SW480 (cell line): ENCODE data around the gene PLCB3.

Experiments used
- DNase-seq: peaks from one replicate; pipeline ENCODE4 v3.0.0-alpha.2; 2016; ENCODE audit warnings: low spot score

PLCB3 gene

DNA sequence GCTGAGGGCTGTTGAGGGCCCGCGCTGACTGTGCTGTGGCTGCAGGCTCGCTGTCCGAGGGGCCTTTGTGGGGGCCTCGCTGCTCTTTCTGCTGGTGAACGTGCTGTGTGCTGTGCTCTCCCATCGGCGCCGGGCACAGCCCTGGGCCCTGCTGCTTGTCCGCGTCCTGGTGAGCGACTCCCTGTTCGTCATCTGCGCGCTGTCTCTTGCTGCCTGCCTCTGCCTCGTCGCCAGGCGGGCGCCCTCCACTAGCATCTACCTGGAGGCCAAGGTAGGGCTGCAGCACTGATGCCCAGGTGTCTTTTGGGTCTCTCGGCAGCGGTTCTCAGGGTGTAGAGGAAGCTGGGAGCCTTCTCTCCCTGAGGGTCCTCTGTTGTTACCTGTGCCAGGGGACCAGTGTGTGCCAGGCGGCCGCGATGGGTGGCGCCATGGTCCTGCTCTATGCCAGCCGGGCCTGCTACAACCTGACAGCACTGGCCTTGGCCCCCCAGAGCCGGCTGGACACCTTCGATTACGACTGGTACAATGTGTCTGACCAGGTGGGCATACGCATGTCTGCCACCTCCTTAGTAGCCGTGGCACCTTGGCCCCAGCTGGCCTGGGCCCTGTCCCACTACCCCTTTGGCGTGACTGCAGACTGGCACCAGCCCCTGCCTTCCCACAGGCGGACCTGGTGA, 36.5 kb downstream of the PLCB3 start:
- DNase-seq = no peak

DNA sequence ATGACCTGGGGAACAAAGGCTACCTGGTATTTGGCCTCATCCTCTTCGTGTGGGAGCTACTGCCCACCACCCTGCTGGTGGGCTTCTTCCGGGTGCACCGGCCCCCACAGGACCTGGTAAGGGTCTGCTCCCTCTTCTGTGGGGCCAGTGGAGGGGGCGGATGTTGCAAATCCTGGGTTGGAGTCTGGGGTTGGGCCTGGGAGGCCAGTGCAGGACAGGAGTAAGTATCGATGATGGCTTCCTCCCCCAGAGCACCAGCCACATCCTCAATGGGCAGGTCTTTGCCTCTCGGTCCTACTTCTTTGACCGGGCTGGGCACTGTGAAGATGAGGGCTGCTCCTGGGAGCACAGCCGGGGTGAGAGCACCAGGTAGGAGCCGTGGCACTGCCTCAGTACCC, 37.0 kb downstream of the PLCB3 start:
- no peak for DNase-seq

DNA sequence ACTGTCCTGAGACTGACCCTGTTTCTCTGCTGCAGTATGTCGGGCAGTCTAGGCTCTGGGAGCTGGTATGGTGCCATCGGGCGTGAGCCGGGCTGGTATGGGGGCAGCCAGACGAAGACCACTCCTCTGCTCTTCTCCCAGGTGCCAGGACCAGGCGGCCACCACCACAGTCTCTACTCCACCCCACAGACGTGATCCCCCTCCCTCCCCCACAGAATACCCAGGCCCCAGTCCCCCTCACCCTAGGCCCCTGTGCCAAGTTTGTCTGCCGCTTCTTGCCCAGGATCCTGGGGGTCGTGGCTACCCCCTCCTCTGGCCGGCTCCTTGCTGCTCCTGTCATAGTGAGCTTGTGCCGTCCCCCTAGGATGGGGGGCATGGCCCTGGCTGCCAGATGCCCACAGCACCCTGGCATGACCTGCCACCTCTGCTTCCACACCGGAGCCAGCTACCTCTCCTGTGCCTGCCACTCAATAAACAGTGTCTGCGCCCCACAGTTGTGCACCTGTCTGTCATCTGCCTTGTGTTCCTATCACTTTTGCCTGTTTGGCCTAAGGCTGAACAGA, 37.8 kb downstream of the PLCB3 start:
- DNase-seq = no peak

GRCh38 chr11:64290352-64291261, 39.3 kb downstream of the PLCB3 start:
- DNase-seq = no peak

DNA sequence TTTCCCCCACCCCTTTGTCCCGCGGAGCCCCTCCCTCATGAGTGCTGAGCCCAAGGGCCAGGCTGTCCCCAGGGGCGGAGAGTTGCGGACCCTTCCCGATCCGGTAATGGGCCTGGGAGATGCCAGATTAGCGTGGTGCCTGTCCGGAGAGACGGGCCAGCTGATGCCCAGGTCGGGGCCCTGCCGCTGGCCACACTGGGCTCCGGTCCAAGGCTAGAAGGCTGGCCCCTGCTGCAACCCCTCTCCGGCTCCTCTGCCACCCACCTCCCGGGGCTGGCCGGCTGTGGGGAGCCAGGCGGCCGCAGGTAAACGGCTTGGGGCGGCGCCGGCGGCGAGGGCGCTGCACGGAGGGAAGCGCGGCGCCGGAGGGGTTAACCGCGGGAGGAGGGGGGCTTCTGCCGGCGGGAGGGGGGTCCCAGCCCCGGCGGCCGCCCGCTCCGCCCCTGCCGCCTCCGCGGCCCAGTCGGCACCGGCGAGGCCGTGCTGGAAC, 40.0 kb downstream of the PLCB3 start, which contains the start of gene KCNK4:
TSS of gene KCNK4 (plus strand) at position 41 of the 490 bp plus-strand sequence. CDS start 1,717 bp downstream, outside the sequence.
- no peak for DNase-seq

DNA sequence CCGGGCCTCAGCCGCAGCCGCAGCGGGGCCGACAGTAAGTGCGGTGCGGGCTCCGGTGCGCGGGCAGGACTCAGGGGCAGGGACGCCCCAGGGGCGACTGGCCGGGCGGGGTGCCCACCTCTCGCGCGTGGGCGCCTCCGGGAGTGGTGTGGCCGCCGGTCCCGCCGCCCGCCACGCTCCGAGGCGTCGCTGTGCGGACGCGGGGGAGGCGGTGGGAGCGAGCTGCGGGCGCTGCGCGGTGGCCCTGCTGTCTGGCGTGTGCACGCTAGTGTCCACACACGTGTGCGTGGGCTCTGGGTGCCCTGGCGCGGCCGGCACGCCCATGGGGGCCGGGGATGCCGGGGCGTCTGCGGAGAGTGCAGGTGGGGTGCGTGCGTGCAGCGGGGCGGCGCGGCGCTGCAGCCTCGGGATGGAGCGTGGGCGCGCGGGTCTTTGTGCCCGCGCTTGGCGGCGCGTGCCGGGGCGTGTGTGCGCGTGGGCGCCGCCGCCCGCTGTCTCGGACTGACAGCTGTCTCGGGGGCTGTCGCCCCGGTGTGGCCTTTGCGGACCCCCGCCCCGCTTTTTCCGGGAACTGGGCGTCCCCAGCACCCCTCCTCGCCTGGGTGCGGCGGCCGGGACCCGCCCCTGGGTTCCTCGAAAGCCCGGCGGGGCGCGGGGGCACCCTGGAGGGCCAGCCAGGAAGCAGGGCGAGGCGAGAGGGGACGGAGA, 40.6 kb downstream of the PLCB3 start:
- DNase-seq = no peak

- no peak for DNase-seq
These were observed 41.3 kb downstream of the PLCB3 start for GRCh38 chr11:64292460-64293254.

DNA sequence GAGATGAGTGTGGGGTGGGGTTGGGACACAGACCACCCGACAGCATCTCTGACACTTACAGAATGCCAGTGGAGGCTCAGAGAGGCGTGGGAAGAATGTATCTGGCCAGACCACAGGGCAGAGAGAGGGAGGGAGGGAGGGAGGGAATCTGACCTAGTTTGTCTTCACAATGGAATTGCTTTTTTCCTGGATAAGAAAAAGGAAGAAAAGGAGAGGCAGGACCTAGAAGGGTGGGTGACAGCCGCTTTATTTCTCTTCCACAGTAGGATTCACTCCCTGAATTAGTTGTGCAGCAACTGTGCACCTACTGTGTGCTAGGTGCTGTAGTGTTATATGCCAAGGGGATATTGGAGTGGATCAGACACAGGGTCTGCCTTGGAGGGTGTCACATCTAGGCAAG, 43.4 kb downstream of the PLCB3 start:
- DNase-seq = no peak

- DNase-seq = no peak
These were observed 44.4 kb downstream of the PLCB3 start for GRCh38 chr11:64295760-64296159.

GRCh38 chr11:64296236-64296635, 44.9 kb downstream of the PLCB3 start:
- no peak for DNase-seq

DNA sequence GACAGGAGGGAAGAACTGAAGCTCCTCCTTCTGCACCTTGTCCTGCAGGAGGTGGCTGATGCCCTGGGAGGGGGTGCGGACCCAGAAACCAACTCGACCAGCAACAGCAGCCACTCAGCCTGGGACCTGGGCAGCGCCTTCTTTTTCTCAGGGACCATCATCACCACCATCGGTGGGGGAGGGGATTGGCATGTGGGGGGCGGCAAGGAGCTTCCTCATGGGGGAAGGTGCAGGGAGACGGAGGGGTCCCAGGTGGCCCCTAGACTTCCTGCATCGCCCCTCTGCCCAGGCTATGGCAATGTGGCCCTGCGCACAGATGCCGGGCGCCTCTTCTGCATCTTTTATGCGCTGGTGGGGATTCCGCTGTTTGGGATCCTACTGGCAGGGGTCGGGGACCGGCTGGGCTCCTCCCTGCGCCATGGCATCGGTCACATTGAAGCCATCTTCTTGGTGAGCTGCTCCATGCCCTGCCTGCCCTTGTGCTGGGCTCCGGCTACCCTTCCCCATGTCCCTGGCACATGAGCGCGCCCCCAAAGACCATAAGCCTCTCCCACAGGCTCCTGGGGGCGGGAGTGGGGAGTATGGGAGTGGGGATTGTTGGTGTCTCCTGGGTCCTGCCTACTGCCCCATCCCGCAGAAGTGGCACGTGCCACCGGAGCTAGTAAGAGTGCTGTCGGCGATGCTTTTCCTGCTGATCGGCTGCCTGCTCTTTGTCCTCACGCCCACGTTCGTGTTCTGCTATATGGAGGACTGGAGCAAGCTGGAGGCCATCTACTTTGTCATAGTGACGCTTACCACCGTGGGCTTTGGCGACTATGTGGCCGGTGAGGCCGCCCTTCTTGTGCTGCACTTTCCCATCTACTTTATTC, 45.7 kb downstream of the PLCB3 start:
- no peak for DNase-seq

- no peak for DNase-seq
These were observed 46.5 kb downstream of the PLCB3 start for GRCh38 chr11:64297699-64298358.

DNA sequence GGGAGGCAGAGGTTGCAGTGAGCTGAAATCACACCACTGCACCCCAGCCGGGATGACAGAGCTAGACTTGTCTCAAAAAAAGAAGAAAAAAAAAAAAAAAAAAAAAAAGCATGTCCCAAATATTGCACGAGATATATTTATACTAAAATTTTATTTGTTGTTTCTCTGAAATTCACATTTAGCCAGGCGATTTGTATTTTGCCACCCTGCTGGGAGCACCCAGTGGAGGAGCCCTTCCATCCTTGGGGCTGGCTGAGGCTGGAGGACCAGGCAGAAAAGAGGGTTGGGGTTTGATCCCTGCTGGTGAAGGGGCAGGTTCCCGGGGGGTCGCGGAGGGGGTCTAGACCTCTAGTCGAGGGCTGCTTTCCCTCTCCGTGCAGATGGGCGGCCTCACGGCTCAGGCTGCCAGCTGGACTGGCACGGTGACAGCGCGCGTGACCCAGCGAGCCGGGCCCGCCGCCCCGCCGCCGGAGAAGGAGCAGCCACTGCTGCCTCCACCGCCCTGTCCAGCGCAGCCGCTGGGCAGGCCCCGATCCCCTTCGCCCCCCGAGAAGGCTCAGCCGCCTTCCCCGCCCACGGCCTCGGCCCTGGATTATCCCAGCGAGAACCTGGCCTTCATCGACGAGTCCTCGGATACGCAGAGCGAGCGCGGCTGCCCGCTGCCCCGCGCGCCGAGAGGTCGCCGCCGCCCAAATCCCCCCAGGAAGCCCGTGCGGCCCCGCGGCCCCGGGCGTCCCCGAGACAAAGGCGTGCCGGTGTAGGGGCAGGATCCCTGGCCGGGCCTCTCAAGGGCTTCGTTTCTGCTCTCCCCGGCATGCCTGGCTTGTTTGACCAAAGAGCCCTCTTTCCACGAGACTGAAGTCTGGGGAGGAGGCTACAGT, 47.9 kb downstream of the PLCB3 start:
- no peak for DNase-seq

GRCh38 chr11:64299847-64300648, 48.7 kb downstream of the PLCB3 start, which contains the start of gene CATSPERZ:
Gene CATSPERZ (plus strand): TSS chr11:64300358. CDS start chr11:64300411, 53 bp downstream.
- DNase-seq = no peak

- no peak for DNase-seq
These were observed 52.0 kb downstream of the PLCB3 start for GRCh38 chr11:64303109-64304031.

GRCh38 chr11:64304032-64304315, 52.6 kb downstream of the PLCB3 start:
- no peak for DNase-seq
